Activated CD8-positive, alpha-beta memory T cell treated with anti-CD3 and anti-CD28 coated beads, Interleukin-2, amount 10 ng/mL, durations not matched to agents 7 days and 5 days (primary cell): Measurements from ENCODE around the gene PLCL2. TPM values are rescaled to one million over a fixed set of nuclear protein-coding genes. Genes with fewer than 3 reads are reported as not detected.
"Not testable (repeated sequence)": the region's sequence is repeated elsewhere in the genome, so short reads cannot be mapped to it uniquely, and the experiment has no call there.

Experiments used
- ATAC-seq: fragments of 150-1000 bp; cut with Tn5 transposase; one replicate; pipeline ENCODE4 v1.10.0; 2021; ENCODE audit warnings: moderate library complexity
- CTCF ChIA-PET: fragments of 350-600 bp; sonication (Branson Sonifier 250); formaldehyde crosslinking; loops from one replicate; lab custom pipeline; 2021; ENCODE audit warnings: antibody characterized with exemption; lab: Charles Lee
- DNase-seq: peaks from one replicate; pipeline ENCODE4 v3.0.0-alpha.2; 2020
- H3K27ac Mint-ChIP-seq: one replicate; pipeline ENCODE4 v1.8.0; 2021; ENCODE audit warnings: mild to moderate bottlenecking, mixed read lengths
- H3K27me3 Mint-ChIP-seq: one replicate; pipeline ENCODE4 v1.8.0; 2021; ENCODE audit warnings: mixed read lengths
- H3K36me3 Mint-ChIP-seq: one replicate; pipeline ENCODE4 v1.8.0; 2021; ENCODE audit warnings: mild to moderate bottlenecking, mixed read lengths
- H3K4me1 Mint-ChIP-seq: one replicate; pipeline ENCODE4 v1.8.0; 2021; ENCODE audit warnings: mixed read lengths
- H3K4me3 Mint-ChIP-seq: one replicate; pipeline ENCODE4 v1.8.0; 2021; ENCODE audit warnings: mild to moderate bottlenecking, moderate library complexity, mixed read lengths
- H3K9me3 Mint-ChIP-seq: one replicate; pipeline ENCODE4 v1.8.0; 2022; ENCODE audit warnings: low read depth, mixed read lengths
- total RNA-seq, 2 experiments: library from RNA; stranded (reverse); gene quantifications; one replicate each; pipeline ENCODE4 v1.2.3, GENCODE V29; 2021

PLCL2 gene
- total RNA-seq, 2 experiments from 2014 or later, result 24.4 to 36.8 TPM

DNA sequence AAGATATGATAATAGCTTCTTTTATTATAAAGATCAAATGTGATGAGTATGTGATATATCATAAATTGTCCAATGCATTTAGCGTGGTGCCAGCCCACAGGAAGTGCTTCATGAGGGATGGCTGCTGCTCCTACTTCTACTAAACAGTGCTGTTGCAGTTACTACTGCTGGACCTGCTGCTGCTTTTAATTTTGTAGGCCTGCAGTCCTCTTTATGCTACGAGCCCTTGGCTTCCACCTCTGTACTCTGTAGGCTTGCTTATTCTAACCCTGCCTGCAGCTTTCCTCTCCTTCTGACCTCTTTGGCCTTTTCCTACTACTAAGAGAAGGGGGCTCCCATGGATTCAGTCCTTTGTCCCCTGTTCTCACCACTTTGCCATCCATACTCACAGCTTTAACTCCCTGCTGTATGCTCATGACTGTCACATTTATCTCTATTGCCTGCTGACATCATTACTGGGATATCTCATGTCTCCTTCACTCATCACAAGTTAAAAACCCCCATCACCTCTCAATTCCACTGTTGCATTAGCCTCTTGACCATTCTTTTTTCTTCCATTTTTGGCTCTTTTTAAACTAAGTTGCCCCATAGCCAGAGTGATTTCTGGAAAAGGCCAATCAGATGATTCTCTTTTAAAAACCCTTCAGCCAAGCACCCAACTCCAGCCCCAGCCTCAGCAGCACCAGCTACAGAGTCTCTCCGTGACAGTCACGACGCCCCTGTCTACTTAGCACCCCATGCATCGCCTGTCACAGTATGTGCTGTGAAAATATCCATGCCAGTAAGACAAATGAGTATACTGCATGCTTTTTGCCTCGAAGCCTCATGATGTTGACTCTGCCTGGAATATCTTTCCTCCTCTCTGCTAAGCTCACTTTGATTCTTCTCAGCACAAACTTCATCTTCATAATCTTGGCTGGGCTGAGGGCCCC is 56.3 kb downstream of the PLCL2 start:
- ATAC-seq (no peak), DNase-seq (no peak)
- Mint-ChIP-seq H3K27ac (peak overlapping the region; percentile 1), H3K27me3 (no peaks in the 10 kb centered on the region), H3K9me3 (no peaks in the 10 kb centered on the region), H3K4me3 (no peak overlapping the region), H3K4me1 (peaks cover 31% of the 10 kb centered on the region), H3K36me3 (peaks cover 15% of the 10 kb centered on the region)
- CTCF ChIA-PET, result interaction anchor here (0.6 to 0.8 kb wide), 2 partner anchors 9 to 57 kb away, joined by 3 read pairs; no protein-coding TSS in a partner anchor

DNA sequence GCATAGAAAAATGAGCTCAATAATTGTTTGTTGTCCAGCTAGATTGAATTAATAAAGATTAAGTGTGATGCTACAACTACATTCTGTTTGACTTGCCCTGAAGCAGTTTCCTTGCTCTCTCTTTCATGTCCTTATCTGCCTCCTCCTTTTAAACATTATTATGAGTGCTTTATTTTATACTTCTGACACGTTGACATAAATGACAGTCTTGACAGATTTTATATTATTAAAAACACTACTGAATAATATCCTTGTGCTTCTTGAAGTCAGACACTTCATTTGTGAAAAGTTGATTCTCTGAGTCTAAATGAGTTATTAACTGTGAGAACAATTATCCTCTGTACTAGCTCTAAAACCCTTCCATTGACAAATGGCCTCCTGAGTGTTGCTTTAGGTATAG is 58.2 kb downstream of the PLCL2 start:
- ATAC-seq, result no peak
- H3K9me3 Mint-ChIP-seq, result no peaks in the 10 kb centered on the region
- H3K4me3 Mint-ChIP-seq, result no peak overlapping the region
- no peak for DNase-seq
- CTCF ChIA-PET, result no interaction called here
- H3K27me3 Mint-ChIP-seq, result no peaks in the 10 kb centered on the region
- H3K4me1 Mint-ChIP-seq, result peaks cover 20% of the 10 kb centered on the region
- no peak overlapping the region for H3K27ac Mint-ChIP-seq
- peaks cover 13% of the 10 kb centered on the region for H3K36me3 Mint-ChIP-seq

DNA sequence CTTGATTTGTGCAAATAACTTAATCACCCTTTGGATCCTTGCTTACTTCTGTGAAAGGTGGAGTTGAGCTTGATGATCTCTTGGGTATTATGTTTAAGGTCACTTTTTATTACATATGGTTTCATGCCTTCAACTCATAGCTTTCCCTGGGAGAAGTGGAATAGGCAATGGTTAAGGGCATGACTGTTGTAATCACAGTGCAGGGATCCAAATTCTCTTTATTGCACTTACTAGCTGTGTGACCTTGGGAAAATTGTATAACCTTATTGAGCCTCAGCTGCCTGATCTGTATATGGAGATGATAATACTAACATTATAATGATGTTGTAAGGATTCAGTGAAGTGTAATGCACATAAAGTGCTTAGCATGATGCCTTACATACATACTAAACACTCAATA is 59.1 kb downstream of the PLCL2 start:
- DNase-seq (no peak), ATAC-seq (no peak)
- Mint-ChIP-seq H3K36me3 (peaks cover 13% of the 10 kb centered on the region), H3K4me1 (peaks cover 20% of the 10 kb centered on the region), H3K4me3 (no peak overlapping the region), H3K27me3 (no peaks in the 10 kb centered on the region), H3K9me3 (no peaks in the 10 kb centered on the region), H3K27ac (no peak overlapping the region)
- CTCF ChIA-PET, result no interaction called here

DNA sequence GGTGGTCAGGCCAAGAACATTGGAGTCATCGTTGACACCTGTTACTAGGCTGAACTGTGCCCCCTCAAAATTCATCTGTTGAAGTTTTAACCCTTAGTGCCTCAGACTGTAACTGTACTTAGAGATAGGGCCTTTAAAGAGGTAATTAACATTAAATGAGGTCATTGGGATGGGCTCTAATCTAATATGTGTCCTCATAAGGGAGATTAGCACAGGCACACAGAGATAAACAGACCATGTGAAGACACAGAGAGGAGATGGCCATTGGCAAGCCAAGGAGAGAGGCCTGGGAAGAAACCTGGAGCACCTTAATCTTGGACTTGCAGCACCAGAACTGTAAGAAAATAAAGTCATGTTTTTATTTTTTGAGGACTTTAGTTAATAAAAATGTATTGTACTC is 59.6 kb downstream of the PLCL2 start:
- ATAC-seq (no peak), DNase-seq (no peak)
- CTCF ChIA-PET, result no interaction called here
- peaks cover 21% of the 10 kb centered on the region for H3K4me1 Mint-ChIP-seq
- no peaks in the 10 kb centered on the region for H3K9me3 Mint-ChIP-seq
- H3K27ac Mint-ChIP-seq, result no peak overlapping the region
- no peaks in the 10 kb centered on the region for H3K27me3 Mint-ChIP-seq
- no peak overlapping the region for H3K4me3 Mint-ChIP-seq
- H3K36me3 Mint-ChIP-seq, result peaks cover 13% of the 10 kb centered on the region

DNA sequence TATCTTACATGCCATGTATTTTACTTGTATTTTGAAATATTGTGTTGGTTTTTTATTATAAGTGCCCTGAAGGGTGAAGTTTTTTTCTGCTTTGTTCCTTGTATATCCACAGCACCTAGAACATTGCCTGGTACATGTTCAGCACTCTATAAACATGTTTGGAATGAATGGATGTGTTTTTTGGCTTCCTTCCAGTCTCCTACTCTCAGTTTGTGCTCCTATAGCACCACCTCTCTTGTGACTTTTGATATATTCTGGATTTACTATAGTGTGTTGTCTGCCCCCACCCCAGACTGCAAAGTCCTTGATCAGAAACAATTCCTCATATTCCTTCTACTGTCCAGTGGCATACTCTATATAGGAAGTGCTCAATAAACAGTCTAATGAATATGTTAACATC is 60.6 kb downstream of the PLCL2 start:
- Mint-ChIP-seq H3K9me3 (no peaks in the 10 kb centered on the region), H3K27ac (no peak overlapping the region), H3K4me1 (peaks cover 15% of the 10 kb centered on the region), H3K36me3 (peaks cover 13% of the 10 kb centered on the region), H3K27me3 (no peaks in the 10 kb centered on the region), H3K4me3 (no peak overlapping the region)
- DNase-seq (no peak), ATAC-seq (no peak)
- CTCF ChIA-PET, result no interaction called here

DNA sequence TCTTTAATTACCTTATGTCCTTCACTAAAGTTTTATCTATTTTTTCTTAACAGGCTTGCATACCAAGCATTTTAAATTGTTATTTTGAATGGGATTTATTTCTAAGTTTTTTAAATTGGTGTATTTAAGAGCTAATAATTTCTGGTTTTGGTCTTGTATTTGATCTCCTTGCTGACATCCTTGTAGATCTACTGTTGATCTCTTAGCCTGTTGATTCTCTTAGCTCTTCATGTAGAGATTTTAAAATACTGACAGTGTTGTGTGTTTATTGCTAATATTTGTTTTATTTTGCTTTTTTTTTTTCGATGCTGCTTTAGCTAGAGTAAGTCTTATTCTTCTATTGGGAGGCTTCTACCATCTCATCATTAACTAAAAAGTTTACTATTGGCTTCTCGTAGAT is 65.5 kb downstream of the PLCL2 start:
- DNase-seq (no peak), ATAC-seq (no peak)
- CTCF ChIA-PET, result interaction anchor here (0.7 kb wide), 1 partner anchor 9 kb away, joined by 3 read pairs; no protein-coding TSS in a partner anchor
- H3K4me1 Mint-ChIP-seq, result peaks cover 13% of the 10 kb centered on the region
- H3K27me3 Mint-ChIP-seq, result no peaks in the 10 kb centered on the region
- H3K9me3 Mint-ChIP-seq, result no peaks in the 10 kb centered on the region
- no peak overlapping the region for H3K4me3 Mint-ChIP-seq
- H3K27ac Mint-ChIP-seq, result no peak overlapping the region
- peaks cover 13% of the 10 kb centered on the region for H3K36me3 Mint-ChIP-seq

DNA sequence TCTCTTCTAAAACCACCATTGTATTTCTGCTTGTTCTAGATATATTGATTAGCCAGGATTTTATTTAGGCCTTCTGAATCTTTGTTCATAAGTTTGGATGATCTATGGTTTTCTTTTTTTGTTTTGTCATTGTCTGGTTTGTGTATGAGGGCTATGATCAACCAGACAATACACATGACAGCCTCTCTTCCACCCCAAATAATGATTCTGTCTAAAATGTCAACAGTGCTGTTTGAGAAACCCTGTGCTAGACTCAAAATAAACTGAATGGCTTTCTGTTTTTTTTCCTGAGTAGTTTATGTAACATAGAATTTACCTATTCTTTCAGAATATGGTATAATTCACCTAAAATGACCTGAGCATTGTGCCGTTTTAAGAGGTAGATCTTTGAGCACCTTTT is 66.1 kb downstream of the PLCL2 start:
- CTCF ChIA-PET, result no interaction called here
- DNase-seq (no peak), ATAC-seq (no peak)
- H3K27ac Mint-ChIP-seq, result no peak overlapping the region
- peaks cover 8% of the 10 kb centered on the region for H3K36me3 Mint-ChIP-seq
- no peak overlapping the region for H3K4me3 Mint-ChIP-seq
- no peaks in the 10 kb centered on the region for H3K27me3 Mint-ChIP-seq
- peaks cover 13% of the 10 kb centered on the region for H3K4me1 Mint-ChIP-seq
- H3K9me3 Mint-ChIP-seq, result no peaks in the 10 kb centered on the region

DNA sequence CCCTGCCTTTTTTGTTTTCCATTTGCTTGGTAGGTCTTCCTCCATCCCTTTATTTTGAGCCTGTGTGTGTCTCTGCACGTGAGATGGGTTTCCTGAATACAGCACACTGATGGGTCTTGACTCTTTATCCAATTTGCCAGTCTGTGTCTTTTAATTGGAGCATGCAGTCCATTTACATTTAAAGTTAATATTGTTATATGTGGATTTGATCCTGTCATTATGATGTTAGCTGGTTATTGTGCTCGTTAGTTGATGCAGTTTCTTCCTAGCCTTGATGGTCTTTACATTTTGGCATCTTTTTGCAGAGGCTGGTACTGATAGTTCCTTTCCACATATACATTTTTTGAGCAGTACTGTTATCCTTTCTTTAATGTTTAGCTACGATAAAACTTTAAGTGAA is 73.1 kb downstream of the PLCL2 start:
- ATAC-seq, H3K4me1 Mint-ChIP-seq, CTCF ChIA-PET, H3K4me3 Mint-ChIP-seq, H3K27me3 Mint-ChIP-seq, H3K9me3 Mint-ChIP-seq, H3K27ac Mint-ChIP-seq, DNase-seq: not testable (repeated sequence)
- peaks cover 20% of the 10 kb centered on the region for H3K36me3 Mint-ChIP-seq

DNA sequence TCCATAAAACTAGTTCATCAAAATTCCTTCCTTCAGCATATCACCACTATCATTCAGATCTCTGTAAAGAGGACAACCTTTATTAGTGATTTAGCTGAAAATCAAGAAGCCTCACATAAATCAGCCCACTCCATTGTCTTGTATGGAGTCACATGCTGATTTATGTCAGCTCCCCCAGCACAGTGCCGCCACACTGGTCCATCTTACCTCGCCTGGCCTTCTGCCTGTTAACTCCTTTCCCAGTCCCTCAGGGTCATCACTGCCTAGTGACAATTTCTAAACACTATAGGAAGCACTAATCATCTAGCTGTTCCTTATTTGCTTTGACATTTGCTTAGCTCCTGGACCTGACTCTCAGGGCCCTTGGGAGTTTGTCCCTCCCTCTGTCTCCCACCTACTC is 75.4 kb downstream of the PLCL2 start:
- no peak overlapping the region for H3K27ac Mint-ChIP-seq
- DNase-seq (no peak), ATAC-seq (no peak)
- H3K9me3 Mint-ChIP-seq, result peaks cover 8% of the 10 kb centered on the region
- CTCF ChIA-PET, result no interaction called here
- H3K27me3 Mint-ChIP-seq, result no peaks in the 10 kb centered on the region
- H3K4me3 Mint-ChIP-seq, result no peak overlapping the region
- H3K4me1 Mint-ChIP-seq, result no peaks in the 10 kb centered on the region
- peaks cover 16% of the 10 kb centered on the region for H3K36me3 Mint-ChIP-seq

DNA sequence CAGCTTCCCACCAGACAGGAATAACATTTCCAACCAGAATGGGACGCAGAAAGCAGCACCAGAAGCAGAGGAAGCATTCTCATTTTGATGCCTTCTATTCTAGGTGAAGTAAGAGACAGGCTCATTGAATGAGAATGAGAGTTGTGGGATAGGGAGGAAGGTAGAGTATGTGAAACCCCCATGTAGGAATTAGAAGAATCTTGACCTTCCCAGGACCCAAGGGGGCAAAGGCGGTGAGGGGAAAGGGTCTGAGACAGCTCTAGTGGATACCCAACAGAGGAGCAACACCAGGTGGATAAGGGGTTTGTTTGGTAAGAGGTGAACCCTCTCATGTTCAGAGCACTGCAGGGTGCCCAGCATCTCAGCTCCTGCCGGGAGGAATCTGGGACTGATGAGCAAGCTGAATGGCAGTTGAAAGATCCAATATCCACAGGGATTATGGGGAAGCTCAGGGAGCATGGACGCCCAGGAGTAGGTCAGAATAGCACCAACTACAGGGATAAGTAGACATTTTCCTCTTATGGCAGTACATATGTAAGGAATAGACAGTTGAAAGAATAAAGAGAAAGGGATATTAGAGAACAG is 77.0 kb downstream of the PLCL2 start:
- H3K9me3 Mint-ChIP-seq, result peaks cover 8% of the 10 kb centered on the region
- no peak for ATAC-seq

DNA sequence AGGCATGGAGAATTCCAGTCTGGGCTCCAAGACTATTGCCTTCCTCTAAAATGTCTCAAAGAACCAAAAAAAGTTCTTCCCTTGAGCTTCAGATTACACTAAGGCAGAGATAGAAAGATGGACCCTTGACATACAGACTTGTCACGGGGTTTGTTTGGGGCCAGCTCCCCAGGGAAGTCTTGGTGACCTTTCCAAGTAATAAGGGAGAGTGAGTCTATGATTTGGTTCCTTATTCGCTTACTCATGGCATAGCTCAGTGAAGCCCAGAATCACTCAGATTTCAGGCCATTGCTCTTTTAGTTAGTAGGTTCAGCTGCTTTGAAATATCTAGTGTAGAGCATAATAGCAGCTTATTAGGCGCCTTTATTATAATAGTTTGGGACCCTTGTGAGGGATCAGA is 90.3 kb downstream of the PLCL2 start:
- DNase-seq (no peak), ATAC-seq (no peak)
- H3K36me3 Mint-ChIP-seq, result peaks cover 31% of the 10 kb centered on the region
- peaks cover 4% of the 10 kb centered on the region for H3K4me1 Mint-ChIP-seq
- H3K27ac Mint-ChIP-seq, result no peak overlapping the region
- no peak overlapping the region for H3K4me3 Mint-ChIP-seq
- no peaks in the 10 kb centered on the region for H3K27me3 Mint-ChIP-seq
- peaks cover 14% of the 10 kb centered on the region for H3K9me3 Mint-ChIP-seq
- CTCF ChIA-PET, result no interaction called here

More for the DNA sequence above, 77.0 kb downstream of the PLCL2 start:
- Mint-ChIP-seq H3K27me3 (no peaks in the 10 kb centered on the region), H3K4me1 (no peaks in the 10 kb centered on the region), H3K36me3 (peaks cover 16% of the 10 kb centered on the region), H3K27ac (no peak overlapping the region), H3K4me3 (no peak overlapping the region)
- CTCF ChIA-PET, result no interaction called here
- no peak for DNase-seq

DNA sequence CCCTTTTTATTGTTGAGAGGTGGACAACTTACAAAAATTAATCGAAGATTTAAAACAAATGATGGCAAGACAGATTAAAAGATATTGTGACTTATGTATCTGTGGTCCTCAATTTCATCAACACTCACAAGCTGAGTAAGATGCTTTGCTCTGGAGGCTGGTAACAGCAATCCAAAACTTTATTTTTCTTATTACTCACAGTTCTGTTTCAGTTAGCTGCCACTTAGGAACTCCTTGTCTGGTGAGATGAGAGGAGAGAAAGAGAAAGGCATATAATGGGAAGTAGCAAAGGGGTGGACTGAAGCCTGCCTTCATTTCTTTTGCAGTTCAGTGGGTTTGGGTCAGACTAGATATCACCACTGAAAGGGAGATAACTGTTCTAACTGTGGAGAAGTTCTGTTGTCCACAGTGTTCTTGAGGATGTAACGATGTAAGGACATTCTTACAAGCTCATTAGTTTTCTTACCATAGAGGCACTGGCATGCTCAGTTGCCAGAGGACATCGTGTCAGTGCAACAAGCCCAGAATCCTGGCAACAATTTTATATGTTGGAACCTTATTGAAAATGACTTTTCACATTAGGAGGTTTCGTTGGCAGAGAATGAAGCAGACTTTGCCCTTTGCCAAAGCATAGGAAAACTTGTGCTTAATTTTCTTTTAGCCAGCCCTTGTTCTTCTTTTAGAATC is 93.6 kb downstream of the PLCL2 start:
- Mint-ChIP-seq H3K4me1 (peaks cover 4% of the 10 kb centered on the region), H3K27ac (no peak overlapping the region), H3K27me3 (no peaks in the 10 kb centered on the region), H3K4me3 (no peak overlapping the region), H3K36me3 (peaks cover 19% of the 10 kb centered on the region), H3K9me3 (peaks cover 6% of the 10 kb centered on the region)
- DNase-seq (no peak), ATAC-seq (no peak)
- CTCF ChIA-PET, result no interaction called here

DNA sequence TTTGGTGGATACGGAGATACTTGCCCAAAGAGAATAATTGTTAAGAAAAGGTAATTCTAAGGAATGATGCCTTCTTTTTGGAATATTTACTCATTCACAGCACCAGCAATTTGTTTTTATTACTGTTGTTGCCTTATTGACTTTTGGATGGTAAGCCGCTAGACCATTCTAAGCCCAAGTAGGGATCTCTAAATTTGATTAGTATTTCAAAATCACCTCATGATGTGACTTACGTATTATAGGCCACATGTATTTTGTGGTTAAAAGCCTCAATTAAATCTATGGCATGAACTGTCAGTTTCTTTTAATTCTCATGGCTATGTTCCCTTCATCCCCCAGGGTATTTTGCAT is 94.1 kb downstream of the PLCL2 start:
- no peak overlapping the region for H3K27ac Mint-ChIP-seq
- peaks cover 2% of the 10 kb centered on the region for H3K9me3 Mint-ChIP-seq
- DNase-seq (no peak), ATAC-seq (no peak)
- peaks cover 4% of the 10 kb centered on the region for H3K4me1 Mint-ChIP-seq
- no peak overlapping the region for H3K4me3 Mint-ChIP-seq
- CTCF ChIA-PET, result no interaction called here
- H3K27me3 Mint-ChIP-seq, result no peaks in the 10 kb centered on the region
- peaks cover 16% of the 10 kb centered on the region for H3K36me3 Mint-ChIP-seq
